SK-N-MC (cell line): ENCODE results near the gene FSD1L.
A peak's percentile ranks its signal among the peaks of the same experiment; 100 is the strongest.

Experiments used
- DNase-seq: peaks from one replicate; pipeline ENCODE4 v3.0.0-alpha.2; 2011; ENCODE audit warnings: low read depth, low spot score
- H3K27ac ChIP-seq: fragments of 200-600 bp; sonication (generic); 2 replicates; pipeline ENCODE4 v1.5.1; 2016; ENCODE audit warnings: mixed run types
- H3K36me3 ChIP-seq: fragments of 200-600 bp; sonication (generic); 2 replicates; pipeline ENCODE4 v1.6.1; 2017; ENCODE audit warnings: antibody characterized with exemption, low read length, mixed read lengths; ENCODE audit not compliant: insufficient read depth
- H3K4me3 ChIP-seq: fragments of 200-600 bp; sonication (generic); 2 replicates; pipeline ENCODE4 v1.5.1; 2016
- H3K9ac ChIP-seq: fragments of 200-600 bp; sonication (generic); 2 replicates; pipeline ENCODE4 v1.8.0; 2017; ENCODE audit warnings: mixed run types, mixed read lengths; ENCODE audit not compliant: insufficient read length
- H3K9me3 ChIP-seq: fragments of 200-600 bp; sonication (generic); 2 replicates; pipeline ENCODE4 v1.6.1; 2017; ENCODE audit warnings: low read depth, mild to moderate bottlenecking, antibody characterized with exemption, low read length, moderate library complexity, mixed read lengths
- EZH2 ChIP-seq: fragments of 200-600 bp; sonication (generic); IDR thresholded peaks from one replicate; pipeline ENCODE4 v1.6.1; 2017; ENCODE audit warnings: antibody characterized with exemption
- FOXP2 ChIP-seq: optimal IDR thresholded peaks from 2 replicates; pipeline ENCODE3; 2011; ENCODE audit warnings: mild to moderate bottlenecking, moderate library complexity; ENCODE audit not compliant: insufficient read depth; ENCODE audit errors: extremely low read length, control extremely low read depth
- POLR2AphosphoS5 ChIP-seq: IDR thresholded peaks from 2 replicates; pipeline ENCODE4 v1.6.1; 2012; ENCODE audit warnings: mild to moderate bottlenecking, low read depth, low read length, borderline replicate concordance

Gene FSD1L

GRCh38 chr9:105483618-105484017, 35.8 kb downstream of the FSD1L start:
- no peaks in the 10 kb centered on the region for H3K9me3 ChIP-seq
- no peak overlapping the region for H3K27ac ChIP-seq
- H3K4me3 ChIP-seq: no peak overlapping the region
- peaks cover 31% of the 10 kb centered on the region for H3K36me3 ChIP-seq
- no peak for DNase-seq
- TF ChIP-seq FOXP2 (no peak), POLR2AphosphoS5 (no peak), EZH2 (no peak)
- H3K9ac ChIP-seq: no peak overlapping the region

- no peak overlapping the region for H3K9ac ChIP-seq
- no peak overlapping the region for H3K4me3 ChIP-seq
- H3K27ac ChIP-seq: no peak overlapping the region
- no peak for TF ChIP-seq FOXP2
- no peak for TF ChIP-seq POLR2AphosphoS5
- TF ChIP-seq EZH2: no peak
- no peaks in the 10 kb centered on the region for H3K9me3 ChIP-seq
- no peak for DNase-seq
- peaks cover 33% of the 10 kb centered on the region for H3K36me3 ChIP-seq
These were observed 36.4 kb downstream of the FSD1L start for GRCh38 chr9:105484226-105484625.

- no peak overlapping the region for H3K9ac ChIP-seq
- TF ChIP-seq FOXP2: no peak
- no peak for TF ChIP-seq EZH2
- no peak for TF ChIP-seq POLR2AphosphoS5
- no peak for DNase-seq
- H3K36me3 ChIP-seq: peaks cover 33% of the 10 kb centered on the region
- no peak overlapping the region for H3K4me3 ChIP-seq
- H3K27ac ChIP-seq: no peak overlapping the region
- H3K9me3 ChIP-seq: no peaks in the 10 kb centered on the region
These were observed 37.3 kb downstream of the FSD1L start for GRCh38 chr9:105485131-105485530.

GRCh38 chr9:105496826-105497225, 49.0 kb downstream of the FSD1L start:
- TF ChIP-seq POLR2AphosphoS5 (no peak), EZH2 (no peak), FOXP2 (no peak)

GRCh38 chr9:105497704-105498103, 49.9 kb downstream of the FSD1L start:
- no peak for DNase-seq
- no peak overlapping the region for H3K9ac ChIP-seq
- no peaks in the 10 kb centered on the region for H3K9me3 ChIP-seq
- no peak overlapping the region for H3K4me3 ChIP-seq
- TF ChIP-seq EZH2 (no peak), POLR2AphosphoS5 (no peak), FOXP2 (no peak)
- H3K36me3 ChIP-seq: no peaks in the 10 kb centered on the region; the same call in 1 of the 2 replicates
- H3K27ac ChIP-seq: no peak overlapping the region

More at GRCh38 chr9:105496826-105497225, 49.0 kb downstream of the FSD1L start:
- no peak overlapping the region for H3K9ac ChIP-seq
- no peaks in the 10 kb centered on the region; the same call in 1 of the 2 replicates for H3K36me3 ChIP-seq
- H3K9me3 ChIP-seq: no peaks in the 10 kb centered on the region
- H3K4me3 ChIP-seq: no peak overlapping the region
- DNase-seq: no peak
- H3K27ac ChIP-seq: no peak overlapping the region

- Histone ChIP-seq H3K27ac (no peak overlapping the region), H3K36me3 (no peaks in the 10 kb centered on the region; the same call in 1 of the 2 replicates), H3K9ac (no peak overlapping the region), H3K4me3 (no peak overlapping the region), H3K9me3 (no peaks in the 10 kb centered on the region)
- TF ChIP-seq POLR2AphosphoS5 (no peak), FOXP2 (no peak), EZH2 (no peak)
- DNase-seq: no peak
These were observed 52.4 kb downstream of the FSD1L start for GRCh38 chr9:105500108-105500766.

GRCh38 chr9:105501414-105501813, 53.6 kb downstream of the FSD1L start:
- no peak overlapping the region for H3K27ac ChIP-seq
- H3K36me3 ChIP-seq: peaks cover 2% of the 10 kb centered on the region; the same call in 1 of the 2 replicates
- H3K9ac ChIP-seq: no peak overlapping the region
- H3K9me3 ChIP-seq: no peaks in the 10 kb centered on the region
- no peak overlapping the region for H3K4me3 ChIP-seq
- TF ChIP-seq FOXP2 (no peak), EZH2 (no peak), POLR2AphosphoS5 (no peak)
- no peak for DNase-seq

GRCh38 chr9:105502276-105502675, 54.4 kb downstream of the FSD1L start:
- H3K9me3 ChIP-seq: no peaks in the 10 kb centered on the region
- no peak overlapping the region for H3K4me3 ChIP-seq
- no peak overlapping the region for H3K9ac ChIP-seq
- peaks cover 11% of the 10 kb centered on the region for H3K36me3 ChIP-seq
- TF ChIP-seq POLR2AphosphoS5: no peak
- TF ChIP-seq FOXP2: no peak
- TF ChIP-seq EZH2: no peak
- DNase-seq: no peak
- no peak overlapping the region for H3K27ac ChIP-seq

GRCh38 chr9:105503881-105504280, 56.0 kb downstream of the FSD1L start:
- Histone ChIP-seq H3K36me3 (peaks cover 16% of the 10 kb centered on the region), H3K27ac (peak overlapping the region; percentile 77), H3K9ac (no peak overlapping the region), H3K9me3 (no peaks in the 10 kb centered on the region), H3K4me3 (no peak overlapping the region)
- peak; percentile 8 for DNase-seq
- no peak for TF ChIP-seq FOXP2
- TF ChIP-seq EZH2: no peak
- TF ChIP-seq POLR2AphosphoS5: no peak
